H1 (cell line): ENCODE data around the gene SRRT. TPM values are rescaled to one million over a fixed set of nuclear protein-coding genes. Genes with fewer than 3 reads are reported as not detected.

Experiments used
- CTCF ChIA-PET: fragments of 300-600 bp; sonication (Branson Sonifier 250); formaldehyde crosslinking; loops from one replicate; lab custom pipeline; 2021; ENCODE audit not compliant: partially characterized antibody; lab: Charles Lee
- POLR2A ChIA-PET: fragments of 300-600 bp; sonication (Branson Sonifier 250); formaldehyde crosslinking; loops from one replicate; lab custom pipeline; 2021; ENCODE audit warnings: inconsistent platforms; ENCODE audit not compliant: partially characterized antibody; lab: Charles Lee
- DNase-seq, 2 experiments: peaks; one replicate each; pipeline versions ENCODE4 v3.0.0 to v3.0.0-alpha.2; 2010 to 2022; ENCODE audit warnings: low spot score in 2 of 2, low read depth in 1 of 2, mixed read lengths in 1 of 2
- FAIRE-seq: peaks from 2 replicates; lab custom pipeline; 2011; peaks lifted over from hg19 to GRCh38; lab: Jason Lieb, UNC
- H2AFZ ChIP-seq: 2 replicates; pipeline ENCODE4 v1.8.1; 2012; ENCODE audit warnings: low read length, inconsistent platforms
- H2AK5ac ChIP-seq: 2 replicates; pipeline ENCODE4 v1.6.1; 2013; ENCODE audit warnings: low read depth, low read length
- H2BK120ac ChIP-seq: replicated peaks from 2 replicates; pipeline ENCODE3; 2013; ENCODE audit warnings: low read depth, low read length, inconsistent platforms
- H2BK12ac ChIP-seq: 2 replicates; pipeline ENCODE4 v1.6.1; 2013; ENCODE audit warnings: low read depth, low read length
- H2BK15ac ChIP-seq: 2 replicates; pipeline ENCODE4 v1.6.1; 2013; ENCODE audit warnings: low read length
- H2BK20ac ChIP-seq: 2 replicates; pipeline ENCODE4 v1.6.1; 2013; ENCODE audit warnings: low read length
- H2BK5ac ChIP-seq: 2 replicates; pipeline ENCODE4 v1.6.1; 2013; ENCODE audit warnings: low read depth, low read length
- H3K14ac ChIP-seq: 2 replicates; pipeline ENCODE4 v1.6.1; 2013; ENCODE audit warnings: inconsistent platforms; ENCODE audit not compliant: insufficient read length
- H3K18ac ChIP-seq: 2 replicates; pipeline ENCODE4 v1.6.1; 2013; ENCODE audit warnings: low read length; ENCODE audit errors: extremely low read depth
- H3K23ac ChIP-seq: 2 replicates; pipeline ENCODE4 v1.6.1; 2013; ENCODE audit warnings: inconsistent platforms; ENCODE audit not compliant: insufficient read length
- H3K23me2 ChIP-seq: 2 replicates; pipeline ENCODE4 v1.6.1; 2013; ENCODE audit warnings: low read depth, low read length
- H3K27ac ChIP-seq: 2 replicates; pipeline ENCODE4 v1.6.1; 2011; ENCODE audit warnings: low read depth, low read length, inconsistent platforms
- H3K27me3 ChIP-seq, 4 experiments: replicated peaks in 1 of 4; 1 replicate in 1 of 4; 2 replicates in 3 of 4; pipeline versions ENCODE4 v1.6.1 to v1.8.1; 2011 to 2013; ENCODE audit warnings: low read length in 3 of 4, mild to moderate bottlenecking in 3 of 4, inconsistent platforms in 2 of 4, mixed read lengths in 2 of 4, moderate library complexity in 1 of 4; ENCODE audit not compliant: control insufficient read depth in 3 of 4, insufficient read depth in 3 of 4; ENCODE audit errors: extremely low read depth in 1 of 4
- H3K36me3 ChIP-seq, 4 experiments: 2 replicates each; pipeline versions ENCODE4 v1.6.1 to v1.8.1; 2011 to 2013; ENCODE audit warnings: mild to moderate bottlenecking in 4 of 4, low read length in 3 of 4, moderate library complexity in 2 of 4, control low read depth in 1 of 4, inconsistent platforms in 1 of 4; ENCODE audit not compliant: insufficient read depth in 4 of 4, control insufficient read depth in 2 of 4
- H3K4ac ChIP-seq: replicated peaks from 2 replicates; pipeline ENCODE3; 2013; ENCODE audit warnings: low read length, low read depth, mixed read lengths, inconsistent platforms; ENCODE audit not compliant: insufficient read length
- H3K4me1 ChIP-seq, 4 experiments: replicated peaks in 1 of 4; 1 replicate in 1 of 4; 2 replicates in 3 of 4; pipeline versions ENCODE4 v1.6.1 to v1.8.1; 2011 to 2013; ENCODE audit warnings: low read length in 3 of 4, inconsistent platforms in 2 of 4, mixed read lengths in 1 of 4; ENCODE audit not compliant: insufficient read depth in 4 of 4, control insufficient read depth in 3 of 4
- H3K4me2 ChIP-seq, 2 experiments: 2 replicates each; pipeline versions ENCODE4 v1.6.1 to v1.8.1; 2011 to 2013; ENCODE audit warnings: low read depth in 2 of 2, low read length in 2 of 2, control low read depth in 1 of 2, inconsistent platforms in 1 of 2, mild to moderate bottlenecking in 1 of 2; ENCODE audit not compliant: insufficient read depth in 1 of 2
- H3K4me3 ChIP-seq, 4 experiments: fragments of 200-600, 300-600 bp in 1 of 4; sonication (generic), shearing (Covaris generic), sonication (Bioruptor Twin) in 1 of 4; 2 replicates each; pipeline versions ENCODE4 v1.5.1 to v1.8.1; 2011 to 2016; ENCODE audit warnings: low read length in 4 of 4, low read depth in 3 of 4, control low read depth in 2 of 4, inconsistent platforms in 2 of 4, mild to moderate bottlenecking in 2 of 4, mixed read lengths in 1 of 4, moderate library complexity in 1 of 4; ENCODE audit not compliant: insufficient read depth in 2 of 4; ENCODE audit errors: extremely low read depth in 1 of 4
- H3K56ac ChIP-seq: replicated peaks from 2 replicates; pipeline ENCODE3; 2013; ENCODE audit warnings: low read depth, mild to moderate bottlenecking, mixed read lengths, low read length, inconsistent platforms; ENCODE audit not compliant: insufficient read length
- H3K79me1 ChIP-seq: 2 replicates; pipeline ENCODE4 v1.6.1; 2013; ENCODE audit warnings: low read depth, low read length, control low read depth
- H3K79me2 ChIP-seq, 2 experiments: 2 replicates each; pipeline versions ENCODE4 v1.6.1 to v1.8.1; 2012 to 2013; ENCODE audit warnings: low read length in 2 of 2, mild to moderate bottlenecking in 2 of 2, inconsistent platforms in 1 of 2; ENCODE audit not compliant: insufficient read depth in 2 of 2, control insufficient read depth in 1 of 2
- H3K9ac ChIP-seq, 4 experiments: replicated peaks in 1 of 4; 1 replicate in 1 of 4; 2 replicates in 3 of 4; pipeline versions ENCODE4 v1.6.1 to v1.8.1; 2011 to 2013; ENCODE audit warnings: low read depth in 3 of 4, low read length in 3 of 4, control low read depth in 2 of 4, mild to moderate bottlenecking in 2 of 4, moderate library complexity in 2 of 4, inconsistent platforms in 1 of 4; ENCODE audit errors: extremely low read depth in 1 of 4
- H3K9me3 ChIP-seq, 2 experiments: 2 replicates each; pipeline versions ENCODE4 v1.6.1 to v1.8.1; 2012 to 2013; ENCODE audit warnings: mild to moderate bottlenecking in 2 of 2, moderate library complexity in 2 of 2, control low read depth in 1 of 2, inconsistent platforms in 1 of 2, low read depth in 1 of 2, low read length in 1 of 2, mixed read lengths in 1 of 2; ENCODE audit not compliant: insufficient read depth in 2 of 2
- H4K20me1 ChIP-seq, 2 experiments: replicated peaks in 1 of 2; 2 replicates each; pipeline versions ENCODE3 to v1.8.1; 2011 to 2013; ENCODE audit warnings: inconsistent platforms in 2 of 2, low read length in 2 of 2, mild to moderate bottlenecking in 1 of 2; ENCODE audit not compliant: insufficient read depth in 2 of 2, control insufficient read depth in 1 of 2
- H4K5ac ChIP-seq: 2 replicates; pipeline ENCODE4 v1.6.1; 2013; ENCODE audit warnings: low read length, low read depth, mixed read lengths, inconsistent platforms; ENCODE audit not compliant: insufficient read length
- H4K8ac ChIP-seq: 2 replicates; pipeline ENCODE4 v1.8.0; 2013; ENCODE audit warnings: mild to moderate bottlenecking, moderate library complexity, low read length, inconsistent platforms; ENCODE audit not compliant: insufficient read depth; ENCODE audit errors: extremely low read depth
- H4K91ac ChIP-seq: replicated peaks from 2 replicates; pipeline ENCODE3; 2013; ENCODE audit warnings: low read length, mixed read lengths, inconsistent platforms; ENCODE audit not compliant: insufficient read length
- BACH1 ChIP-seq: IDR thresholded peaks from 2 replicates; pipeline ENCODE4 v1.6.1; 2012; ENCODE audit warnings: low read length, improper control_type of control experiment
- HDAC2 ChIP-seq, 2 experiments: fragments of 300-600 bp in 1 of 2; sonication (generic) in 1 of 2; IDR thresholded peaks; 2 replicates each; pipeline ENCODE4 v1.6.1; 2011 to 2012; ENCODE audit warnings: low read depth in 2 of 2, low read length in 2 of 2, mild to moderate bottlenecking in 2 of 2, moderate library complexity in 2 of 2, borderline replicate concordance in 1 of 2, inconsistent platforms in 1 of 2
- MAX ChIP-seq: IDR thresholded peaks from 2 replicates; pipeline ENCODE4 v1.6.1; 2012; ENCODE audit warnings: inconsistent platforms
- RAD21 ChIP-seq, 2 experiments: IDR thresholded peaks in 1 of 2; conservative IDR thresholded peaks in 1 of 2; 2 replicates each; pipeline ENCODE4 v1.6.1; 2011; ENCODE audit warnings: low read depth in 2 of 2, low read length in 2 of 2, improper control_type of control experiment in 1 of 2, inconsistent platforms in 1 of 2, mild to moderate bottlenecking in 1 of 2, moderate library complexity in 1 of 2
- TAF7 ChIP-seq: optimal IDR thresholded peaks from 2 replicates; pipeline ENCODE3; 2011; ENCODE audit warnings: low read depth, mild to moderate bottlenecking, inconsistent platforms, low read length, moderate library complexity, borderline replicate concordance
- TBP ChIP-seq: IDR thresholded peaks from 2 replicates; pipeline ENCODE4 v1.6.1; 2011; ENCODE audit warnings: low read depth, low read length, improper control_type of control experiment
- WGBS, 2 experiments: shearing (Covaris generic) in 1 of 2; methylation state at CpG; one replicate each; pipeline versions ENCODE4 v1.1.6 to v1.1.7; 2013 to 2015; ENCODE audit warnings: low lambda C conversion rate in 2 of 2, mixed read lengths in 2 of 2, inconsistent platforms in 1 of 2, low coverage in 1 of 2, missing lambda C conversion rate in 1 of 2; ENCODE audit not compliant: insufficient replicate concordance in 2 of 2, insufficient coverage in 1 of 2, insufficient read length in 1 of 2; ENCODE audit errors: extremely low coverage in 1 of 2, missing lambda C conversion rate in 1 of 2; 5-methylcytosine and 5-hydroxymethylcytosine counted together
- polyA plus RNA-seq, 7 experiments: library from polyadenylated mRNA; depleted of rRNA in 3 of 7; stranded (reverse) in 5 of 7; unstranded in 2 of 7; fragments of >200 nt in 5 of 7; fragments of 200-250 nt in 2 of 7; gene quantifications; 1 replicate in 5 of 7; 2 replicates in 1 of 7; 4 replicates in 1 of 7; pipeline versions ENCODE4 v1.2.1 to v1.2.3, GENCODE V29; 2011 to 2013; ENCODE audit warnings: missing spikeins in 2 of 7, mixed read lengths in 2 of 7
- total RNA-seq: library from RNA; stranded (reverse); fragmentation: NEBNext Ultra II Directional; extraction: Animal tissue kit (Norgen Biotek cat#: 25700); gene quantifications from 2 replicates; pipeline ENCODE4 v1.2.1, GENCODE V29; 2021
- TF ChIP-seq, protein P1 (sequence below): IDR thresholded peaks from 2 replicates; pipeline ENCODE4 v1.6.1; 2012; ENCODE audit warnings: inconsistent platforms

SRRT gene
- total and polyA plus RNA-seq, 2 of the 8 experiments (the other 6 are each of a cell fraction or from before 2014, with no cell fraction given), result 66.7 to 237 TPM

DNA sequence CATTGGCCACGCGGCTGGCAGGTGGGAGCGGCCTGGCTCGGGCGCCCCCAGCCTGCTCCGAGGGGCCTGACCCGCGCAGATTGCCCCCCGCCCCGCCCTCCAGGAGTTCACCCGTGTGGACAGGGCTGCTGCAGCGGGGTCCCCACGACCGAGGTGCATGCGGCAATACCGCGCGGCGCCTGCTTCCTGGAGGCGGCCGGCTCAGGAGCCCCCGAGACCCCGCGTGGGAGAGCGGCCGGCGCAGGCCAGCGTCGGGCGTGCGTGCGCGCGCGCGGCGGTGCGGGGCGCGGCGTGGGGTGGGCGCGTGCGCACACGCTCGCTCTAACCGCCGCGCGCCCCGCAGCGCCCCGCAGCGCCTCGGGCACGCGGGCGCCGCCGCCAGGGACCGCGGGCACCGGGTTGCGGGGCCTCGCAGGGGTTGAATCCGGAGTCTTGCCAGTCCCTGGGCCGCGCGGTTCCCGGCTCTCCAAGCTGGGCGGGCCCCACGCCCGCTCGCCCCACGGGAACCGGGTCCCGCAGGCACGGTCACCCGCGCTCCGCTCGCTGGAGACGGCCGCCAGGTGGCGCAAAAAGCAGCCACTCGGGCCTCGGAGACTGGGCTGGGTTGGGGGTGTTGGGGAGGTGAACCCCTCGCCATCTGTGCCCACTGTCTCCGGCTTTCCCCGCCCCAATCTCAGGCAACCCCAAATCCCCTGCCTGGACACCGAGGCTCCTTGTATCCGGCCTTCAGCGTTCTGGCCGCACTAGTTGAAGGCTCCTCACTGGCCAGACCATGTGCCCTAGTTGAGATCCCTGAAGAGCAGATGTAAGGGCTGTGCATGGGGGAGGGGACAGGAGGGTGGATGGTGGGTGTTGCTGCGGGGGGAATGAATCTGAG lies 22.1 kb downstream of the SRRT start:
- Histone ChIP-seq H4K8ac (0 out of 2 replicates have a peak overlapping the region, but pooled peaks have one; percentile 57), H4K91ac (no peak overlapping the region), H2BK120ac (no peak overlapping the region), H3K4ac (no peak overlapping the region), H3K27ac (no peak overlapping the region), H2BK15ac (no peak overlapping the region), H3K36me3 (no peaks in the 10 kb centered on the region), H4K20me1 (peaks cover 0 to 5% of the 10 kb centered on the region in 2 experiments), H4K5ac (no peak overlapping the region), H2BK5ac (no peak overlapping the region), H3K27me3 (peaks cover 15 to 35% (median 19%) of the 10 kb centered on the region in 4 experiments), H3K18ac (no peak overlapping the region; the same call in 1 of the 2 replicates), H3K4me2 (peak overlapping the region; percentile 63 to 74), H3K23ac (no peak overlapping the region), H3K14ac (no peak overlapping the region), H3K4me3 (peak overlapping the region; percentile 3 to 58 (median 15); a peak in 4 of 8 replicates), H2BK12ac (peak overlapping the region; percentile 30; the same call in 1 of the 2 replicates), H3K23me2 (peaks cover 6% of the 10 kb centered on the region; the same call in 1 of the 2 replicates), H3K9me3 (no peaks in the 10 kb centered on the region), H3K4me1 (peaks cover 0 to 10% (median 6%) of the 10 kb centered on the region in 4 experiments; a peak in 6 of 7 replicates), H3K56ac (no peak overlapping the region), H3K79me2 (no peaks in the 10 kb centered on the region), H2BK20ac (no peak overlapping the region), H2AK5ac (no peak overlapping the region), H3K79me1 (no peaks in the 10 kb centered on the region), H2AFZ (peak overlapping the region; percentile 48; the same call in 1 of the 2 replicates), H3K9ac (no peak overlapping the region)
- DNase-seq, result peak in 1 of 2 experiments; percentile 78
- ChIA-PET CTCF (interaction anchor here (0.6 to 3.2 kb wide), 6 partner anchors 40 to 380 kb away, joined by 3 to 18 read pairs (median 4); no protein-coding TSS in a partner anchor), POLR2A (interaction anchor here (0.6 kb wide), 1 partner anchor 133 kb away, joined by 3 read pairs; no protein-coding TSS in a partner anchor)
- no peak for FAIRE-seq
- WGBS, 2 experiments, result 6% methylated on average over 72 of the region's 95 CpGs; no CpG with 5 or more reads in 1 of the 2 experiments
- TF ChIP-seq, protein P1, sequence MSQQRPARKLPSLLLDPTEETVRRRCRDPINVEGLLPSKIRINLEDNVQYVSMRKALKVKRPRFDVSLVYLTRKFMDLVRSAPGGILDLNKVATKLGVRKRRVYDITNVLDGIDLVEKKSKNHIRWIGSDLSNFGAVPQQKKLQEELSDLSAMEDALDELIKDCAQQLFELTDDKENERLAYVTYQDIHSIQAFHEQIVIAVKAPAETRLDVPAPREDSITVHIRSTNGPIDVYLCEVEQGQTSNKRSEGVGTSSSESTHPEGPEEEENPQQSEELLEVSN, result peak; percentile 22; the same call in 1 of the 2 replicates
- TF ChIP-seq BACH1 (peak; percentile 84), TBP (no peak), MAX (peak; percentile 64; the same call in 1 of the 2 replicates), RAD21 (IDR thresholded peaks at IDR 0.05 in 1 of 2, conservative IDR thresholded peaks at IDR 0.05 in 1 of 2; ENCODE audit: low read depth in 2 of 2, low read length in 2 of 2) (peak; percentile 66 to 81), TAF7 (peak; percentile 26), HDAC2 (IDR thresholded peaks at IDR 0.05; ENCODE audit: borderline replicate concordance in 1 of 2, low read depth in 2 of 2, low read length in 2 of 2) (no peak)
